ENCODE results near the gene CASP8.

The CASP8 gene

DNA sequence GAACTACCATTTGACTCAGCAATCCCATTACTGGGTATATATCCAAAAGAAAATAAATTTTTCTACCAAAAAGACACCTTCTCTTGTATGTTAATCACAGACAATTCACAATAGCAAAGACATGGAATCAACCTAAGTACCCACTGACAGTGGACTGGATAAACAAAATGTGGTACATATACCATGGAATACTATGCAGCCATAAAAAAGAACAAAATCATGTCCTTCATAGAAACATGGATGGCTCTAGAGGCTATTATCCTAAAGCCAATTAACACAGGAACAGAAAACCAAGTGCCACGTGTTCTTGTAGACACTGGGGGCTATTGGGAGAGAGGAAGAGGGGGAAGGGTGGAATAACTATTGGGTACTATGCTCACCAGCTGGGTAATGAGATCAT is 69.1 kb downstream of the CASP8 start:
- no peak overlapping the region for H3K4me3 ChIP-seq (ENCODE audit: low read depth, low read length)
- no peaks in the 10 kb centered on the region for H3K27me3 ChIP-seq
- H3K36me3 ChIP-seq: no peaks in the 10 kb centered on the region
- no peaks in the 10 kb centered on the region for H3K4me1 ChIP-seq
- DNase-seq: no peak
- H3K9me3 ChIP-seq: no peaks in the 10 kb centered on the region
- TF ChIP-seq, protein P1, sequence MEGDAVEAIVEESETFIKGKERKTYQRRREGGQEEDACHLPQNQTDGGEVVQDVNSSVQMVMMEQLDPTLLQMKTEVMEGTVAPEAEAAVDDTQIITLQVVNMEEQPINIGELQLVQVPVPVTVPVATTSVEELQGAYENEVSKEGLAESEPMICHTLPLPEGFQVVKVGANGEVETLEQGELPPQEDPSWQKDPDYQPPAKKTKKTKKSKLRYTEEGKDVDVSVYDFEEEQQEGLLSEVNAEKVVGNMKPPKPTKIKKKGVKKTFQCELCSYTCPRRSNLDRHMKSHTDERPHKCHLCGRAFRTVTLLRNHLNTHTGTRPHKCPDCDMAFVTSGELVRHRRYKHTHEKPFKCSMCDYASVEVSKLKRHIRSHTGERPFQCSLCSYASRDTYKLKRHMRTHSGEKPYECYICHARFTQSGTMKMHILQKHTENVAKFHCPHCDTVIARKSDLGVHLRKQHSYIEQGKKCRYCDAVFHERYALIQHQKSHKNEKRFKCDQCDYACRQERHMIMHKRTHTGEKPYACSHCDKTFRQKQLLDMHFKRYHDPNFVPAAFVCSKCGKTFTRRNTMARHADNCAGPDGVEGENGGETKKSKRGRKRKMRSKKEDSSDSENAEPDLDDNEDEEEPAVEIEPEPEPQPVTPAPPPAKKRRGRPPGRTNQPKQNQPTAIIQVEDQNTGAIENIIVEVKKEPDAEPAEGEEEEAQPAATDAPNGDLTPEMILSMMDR (IDR thresholded peaks at IDR 0.05; ENCODE audit: low read depth, low read length): no peak

Data from BE2C (cell line).